K562 (cell line): ENCODE measurements around the gene ARHGAP30. TPM values are rescaled to one million over a fixed set of nuclear protein-coding genes. Genes with fewer than 3 reads are reported as not detected.
A peak's percentile ranks its signal among the peaks of the same experiment; 100 is the strongest.

Experiments
- CHD4 ChIP-seq: fragments of 200-600 bp; sonication (generic); IDR thresholded peaks from 3 replicates; pipeline ENCODE4 v1.6.1; 2012; ENCODE audit warnings: low read depth, mild to moderate bottlenecking, mixed read lengths, low read length, inconsistent platforms; ENCODE audit not compliant: insufficient read depth, insufficient replicate concordance, poor library complexity, severe bottlenecking
- ETV5 ChIP-seq: sonication (generic); formaldehyde crosslinking; IDR thresholded peaks from 2 replicates; pipeline ENCODE4 v1.4.0; 2020; ENCODE audit warnings: low read depth, mild to moderate bottlenecking, missing genetic modification reagents
- ETV6 ChIP-seq, 3 experiments: fragments of 150-350 bp in 1 of 3; sonication (generic) in 1 of 3; formaldehyde crosslinking in 1 of 3; IDR thresholded peaks; 2 replicates each; pipeline versions ENCODE4 v1.6.1 to v1.8.0; 2014 to 2022; ENCODE audit warnings: borderline replicate concordance in 2 of 3, low read depth in 2 of 3, antibody characterized with exemption in 1 of 3, low read length in 1 of 3, mild to moderate bottlenecking in 1 of 3, missing genetic modification reagents in 1 of 3
- HDGF ChIP-seq: fragments of 450-650 bp; IDR thresholded peaks from 2 replicates; pipeline ENCODE4 v1.6.1; 2016
- NFIC ChIP-seq: fragments of 450-650 bp; IDR thresholded peaks from 2 replicates; pipeline ENCODE4 v1.6.1; 2017; ENCODE audit warnings: mild to moderate bottlenecking, inconsistent platforms
- NFRKB ChIP-seq: fragments of 450-650 bp; IDR thresholded peaks from 2 replicates; pipeline ENCODE4 v1.6.1; 2016; ENCODE audit warnings: low read depth
- NR1H2 ChIP-seq: sonication (generic); formaldehyde crosslinking; IDR thresholded peaks from 2 replicates; pipeline ENCODE4 v1.4.0; 2020; ENCODE audit warnings: mild to moderate bottlenecking, missing genetic modification reagents
- NR4A1 ChIP-seq, 2 experiments: fragments of 250-450 bp in 1 of 2; fragments of 450-650 bp in 1 of 2; sonication (Bioruptor Pico) in 1 of 2; IDR thresholded peaks; 2 replicates each; pipeline versions ENCODE4 v1.4.0 to v1.6.1; 2016 to 2020; ENCODE audit warnings: mild to moderate bottlenecking in 2 of 2, missing compliant biosample characterization in 1 of 2, missing genetic modification characterization in 1 of 2, moderate library complexity in 1 of 2
- TEAD1 ChIP-seq, 2 experiments: fragments of 450-650 bp in 1 of 2; sonication (generic) in 1 of 2; formaldehyde crosslinking; IDR thresholded peaks; 2 replicates each; pipeline versions ENCODE4 v1.4.0 to v1.8.0; 2020 to 2022; ENCODE audit warnings: mild to moderate bottlenecking in 2 of 2, missing genetic modification reagents in 1 of 2
- XRCC4 ChIP-seq: IDR thresholded peaks from one replicate; pipeline ENCODE4 v1.6.1; 2011; ENCODE audit not compliant: insufficient read depth, insufficient read length; ENCODE audit errors: extremely low read depth
- ZNF146 ChIP-seq: IDR thresholded peaks from one replicate; pipeline ENCODE4 v1.6.1; 2018; ENCODE audit warnings: missing compliant biosample characterization; ENCODE audit not compliant: unreplicated experiment
- ZNF764 ChIP-seq: fragments of 250-450 bp; sonication (Bioruptor Pico); IDR thresholded peaks from 2 replicates; pipeline ENCODE4 v1.4.0; 2020; ENCODE audit warnings: low read depth, mild to moderate bottlenecking, moderate library complexity
- polyA plus RNA-seq, 8 experiments: library from polyadenylated mRNA; depleted of rRNA in 4 of 8; stranded (reverse) in 5 of 8; unstranded in 3 of 8; fragments of >200 nt; fragmentation: Nextera tagmentation in 2 of 8; fragmentation: Illumina TruSeq in 1 of 8; extraction: Ambion mirVana in 2 of 8; extraction: Trizol in 1 of 8; gene quantifications; 2 replicates each; pipeline versions ENCODE4 v1.2.1 to v1.2.3, GENCODE V29; 2011 to 2014; ENCODE audit warnings: inconsistent platforms in 1 of 8, missing spikeins in 1 of 8
- total RNA-seq, 7 experiments: library from RNA; depleted of rRNA in 6 of 7; stranded (reverse); fragments of >200 nt in 6 of 7; fragmentation: Illumina TruSeq in 2 of 7; extraction: Trizol in 2 of 7; gene quantifications; 2 replicates each; pipeline versions ENCODE4 v1.2.1 to v1.2.3, GENCODE V29; 2011 to 2021; ENCODE audit warnings: low replicate concordance in 1 of 7
- TF ChIP-seq, protein P1 (sequence below): fragments of 250-450 bp; sonication (Bioruptor Pico); IDR thresholded peaks from 2 replicates; pipeline ENCODE4 v1.4.0; 2020
- TF ChIP-seq, protein P2 (sequence below): sonication (generic); formaldehyde crosslinking; IDR thresholded peaks from 2 replicates; pipeline ENCODE4 v1.8.0; 2022; ENCODE audit warnings: mild to moderate bottlenecking, missing genetic modification reagents
- TF ChIP-seq, protein P3 (sequence below): fragments of 250-450 bp; sonication (Bioruptor Pico); IDR thresholded peaks from 2 replicates; pipeline ENCODE4 v1.8.0; 2021; ENCODE audit warnings: borderline replicate concordance, mild to moderate bottlenecking, moderate library complexity; ENCODE audit not compliant: poor library complexity, severe bottlenecking

The ARHGAP30 gene
- total and polyA plus RNA-seq, 9 of the 15 experiments (the other 6 are each of a cell fraction or from before 2014, with no cell fraction given) = 0.01 to 0.73 (median 0.12) TPM

DNA sequence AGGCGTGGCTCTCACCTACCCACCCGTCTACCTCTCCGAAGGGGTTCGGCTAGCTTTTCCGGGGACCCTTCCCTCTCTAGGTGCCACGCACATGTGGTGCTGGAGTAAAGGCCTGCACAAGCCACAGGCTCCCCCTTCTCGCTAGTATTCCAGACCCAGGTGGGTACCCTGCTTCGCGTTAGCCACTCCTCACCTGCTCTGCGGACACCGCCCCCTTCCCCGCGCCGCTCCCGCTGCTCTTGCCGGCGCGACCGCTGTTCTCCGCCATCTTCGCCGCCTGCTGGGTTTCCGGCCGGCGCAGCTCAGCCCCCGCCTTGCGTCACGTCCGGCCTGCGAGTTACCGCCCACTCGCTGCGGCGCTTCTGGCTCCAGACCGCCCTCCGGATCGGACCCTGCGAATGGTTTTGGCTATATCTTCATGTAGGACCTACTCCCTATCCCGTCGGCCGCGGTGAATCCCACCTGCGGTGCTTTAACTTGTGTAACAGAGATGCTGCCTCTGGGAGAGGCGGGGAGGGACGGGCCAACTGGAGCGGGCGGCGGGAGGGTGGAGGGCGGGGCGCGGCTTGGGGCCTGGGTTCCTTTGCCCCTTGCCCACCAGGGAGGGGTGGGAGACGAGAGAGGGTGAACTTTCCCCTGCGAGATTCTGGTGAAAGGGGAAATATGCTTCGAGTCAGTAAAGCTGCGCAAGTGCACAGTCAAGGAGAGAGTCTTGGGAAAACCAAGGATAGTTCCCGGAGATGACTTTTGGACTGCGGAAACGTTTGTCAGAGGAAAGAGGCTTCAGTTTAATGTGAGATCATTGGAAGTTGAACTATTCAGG is 48.3 kb upstream of the ARHGAP30 start, which contains the start of the genes NIT1 and PFDN2 (continued):
- TF ChIP-seq ETV5 (CRISPR knock-in tag) = peak; percentile 93
- TF ChIP-seq, protein P1, sequence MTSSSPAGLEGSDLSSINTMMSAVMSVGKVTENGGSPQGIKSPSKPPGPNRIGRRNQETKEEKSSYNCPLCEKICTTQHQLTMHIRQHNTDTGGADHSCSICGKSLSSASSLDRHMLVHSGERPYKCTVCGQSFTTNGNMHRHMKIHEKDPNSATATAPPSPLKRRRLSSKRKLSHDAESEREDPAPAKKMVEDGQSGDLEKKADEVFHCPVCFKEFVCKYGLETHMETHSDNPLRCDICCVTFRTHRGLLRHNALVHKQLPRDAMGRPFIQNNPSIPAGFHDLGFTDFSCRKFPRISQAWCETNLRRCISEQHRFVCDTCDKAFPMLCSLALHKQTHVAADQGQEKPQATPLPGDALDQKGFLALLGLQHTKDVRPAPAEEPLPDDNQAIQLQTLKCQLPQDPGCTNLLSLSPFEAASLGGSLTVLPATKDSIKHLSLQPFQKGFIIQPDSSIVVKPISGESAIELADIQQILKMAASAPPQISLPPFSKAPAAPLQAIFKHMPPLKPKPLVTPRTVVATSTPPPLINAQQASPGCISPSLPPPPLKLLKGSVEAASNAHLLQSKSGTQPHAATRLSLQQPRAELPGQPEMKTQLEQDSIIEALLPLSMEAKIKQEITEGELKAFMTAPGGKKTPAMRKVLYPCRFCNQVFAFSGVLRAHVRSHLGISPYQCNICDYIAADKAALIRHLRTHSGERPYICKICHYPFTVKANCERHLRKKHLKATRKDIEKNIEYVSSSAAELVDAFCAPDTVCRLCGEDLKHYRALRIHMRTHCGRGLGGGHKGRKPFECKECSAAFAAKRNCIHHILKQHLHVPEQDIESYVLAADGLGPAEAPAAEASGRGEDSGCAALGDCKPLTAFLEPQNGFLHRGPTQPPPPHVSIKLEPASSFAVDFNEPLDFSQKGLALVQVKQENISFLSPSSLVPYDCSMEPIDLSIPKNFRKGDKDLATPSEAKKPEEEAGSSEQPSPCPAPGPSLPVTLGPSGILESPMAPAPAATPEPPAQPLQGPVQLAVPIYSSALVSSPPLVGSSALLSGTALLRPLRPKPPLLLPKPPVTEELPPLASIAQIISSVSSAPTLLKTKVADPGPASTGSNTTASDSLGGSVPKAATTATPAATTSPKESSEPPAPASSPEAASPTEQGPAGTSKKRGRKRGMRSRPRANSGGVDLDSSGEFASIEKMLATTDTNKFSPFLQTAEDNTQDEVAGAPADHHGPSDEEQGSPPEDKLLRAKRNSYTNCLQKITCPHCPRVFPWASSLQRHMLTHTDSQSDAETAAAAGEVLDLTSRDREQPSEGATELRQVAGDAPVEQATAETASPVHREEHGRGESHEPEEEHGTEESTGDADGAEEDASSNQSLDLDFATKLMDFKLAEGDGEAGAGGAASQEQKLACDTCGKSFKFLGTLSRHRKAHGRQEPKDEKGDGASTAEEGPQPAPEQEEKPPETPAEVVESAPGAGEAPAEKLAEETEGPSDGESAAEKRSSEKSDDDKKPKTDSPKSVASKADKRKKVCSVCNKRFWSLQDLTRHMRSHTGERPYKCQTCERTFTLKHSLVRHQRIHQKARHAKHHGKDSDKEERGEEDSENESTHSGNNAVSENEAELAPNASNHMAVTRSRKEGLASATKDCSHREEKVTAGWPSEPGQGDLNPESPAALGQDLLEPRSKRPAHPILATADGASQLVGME (CRISPR knock-in tag) = no peak
- no peak; the same call in 1 of the 2 replicates for TF ChIP-seq NR4A1 (CRISPR knock-in tag; IDR thresholded peaks at IDR 0.05)
- no peak for TF ChIP-seq NR4A1 (tag; IDR thresholded peaks at IDR 0.05)
- no peak for TF ChIP-seq ETV6 (IDR thresholded peaks at IDR 0.05; ENCODE audit: borderline replicate concordance in 1 of 2, low read depth in 2 of 2, low read length in 1 of 2)
- TF ChIP-seq ETV6 (CRISPR knock-in tag; IDR thresholded peaks at IDR 0.05; ENCODE audit: borderline replicate concordance) = peak; percentile 69; the same call in 1 of the 2 replicates
- TF ChIP-seq HDGF = no peak
- TF ChIP-seq, protein P2, sequence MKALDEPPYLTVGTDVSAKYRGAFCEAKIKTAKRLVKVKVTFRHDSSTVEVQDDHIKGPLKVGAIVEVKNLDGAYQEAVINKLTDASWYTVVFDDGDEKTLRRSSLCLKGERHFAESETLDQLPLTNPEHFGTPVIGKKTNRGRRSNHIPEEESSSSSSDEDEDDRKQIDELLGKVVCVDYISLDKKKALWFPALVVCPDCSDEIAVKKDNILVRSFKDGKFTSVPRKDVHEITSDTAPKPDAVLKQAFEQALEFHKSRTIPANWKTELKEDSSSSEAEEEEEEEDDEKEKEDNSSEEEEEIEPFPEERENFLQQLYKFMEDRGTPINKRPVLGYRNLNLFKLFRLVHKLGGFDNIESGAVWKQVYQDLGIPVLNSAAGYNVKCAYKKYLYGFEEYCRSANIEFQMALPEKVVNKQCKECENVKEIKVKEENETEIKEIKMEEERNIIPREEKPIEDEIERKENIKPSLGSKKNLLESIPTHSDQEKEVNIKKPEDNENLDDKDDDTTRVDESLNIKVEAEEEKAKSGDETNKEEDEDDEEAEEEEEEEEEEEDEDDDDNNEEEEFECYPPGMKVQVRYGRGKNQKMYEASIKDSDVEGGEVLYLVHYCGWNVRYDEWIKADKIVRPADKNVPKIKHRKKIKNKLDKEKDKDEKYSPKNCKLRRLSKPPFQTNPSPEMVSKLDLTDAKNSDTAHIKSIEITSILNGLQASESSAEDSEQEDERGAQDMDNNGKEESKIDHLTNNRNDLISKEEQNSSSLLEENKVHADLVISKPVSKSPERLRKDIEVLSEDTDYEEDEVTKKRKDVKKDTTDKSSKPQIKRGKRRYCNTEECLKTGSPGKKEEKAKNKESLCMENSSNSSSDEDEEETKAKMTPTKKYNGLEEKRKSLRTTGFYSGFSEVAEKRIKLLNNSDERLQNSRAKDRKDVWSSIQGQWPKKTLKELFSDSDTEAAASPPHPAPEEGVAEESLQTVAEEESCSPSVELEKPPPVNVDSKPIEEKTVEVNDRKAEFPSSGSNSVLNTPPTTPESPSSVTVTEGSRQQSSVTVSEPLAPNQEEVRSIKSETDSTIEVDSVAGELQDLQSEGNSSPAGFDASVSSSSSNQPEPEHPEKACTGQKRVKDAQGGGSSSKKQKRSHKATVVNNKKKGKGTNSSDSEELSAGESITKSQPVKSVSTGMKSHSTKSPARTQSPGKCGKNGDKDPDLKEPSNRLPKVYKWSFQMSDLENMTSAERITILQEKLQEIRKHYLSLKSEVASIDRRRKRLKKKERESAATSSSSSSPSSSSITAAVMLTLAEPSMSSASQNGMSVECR = peak; percentile 96
- TF ChIP-seq NFIC = no peak
- TF ChIP-seq CHD4 = no peak
- TF ChIP-seq TEAD1 (CRISPR knock-in tag; IDR thresholded peaks at IDR 0.05) = peak in 1 of 2 experiments; percentile 81; a peak in 2 of 4 replicates
- TF ChIP-seq NR1H2 = 0 out of 2 replicates have a peak, but pooled peaks have one; percentile 59
- peak; percentile 86 for TF ChIP-seq NFRKB
- TF ChIP-seq XRCC4 = no peak
- TF ChIP-seq, protein P3, sequence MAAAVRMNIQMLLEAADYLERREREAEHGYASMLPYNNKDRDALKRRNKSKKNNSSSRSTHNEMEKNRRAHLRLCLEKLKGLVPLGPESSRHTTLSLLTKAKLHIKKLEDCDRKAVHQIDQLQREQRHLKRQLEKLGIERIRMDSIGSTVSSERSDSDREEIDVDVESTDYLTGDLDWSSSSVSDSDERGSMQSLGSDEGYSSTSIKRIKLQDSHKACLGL = peak; percentile 42
- TF ChIP-seq ZNF764 (CRISPR knock-in tag) = no peak
- no peak for TF ChIP-seq ZNF146 (CRISPR knock-in tag)
